ENCODE results near the gene ADAR. TPM values are rescaled to one million over a fixed set of nuclear protein-coding genes. Genes with fewer than 3 reads are reported as not detected.

ADAR gene
- total RNA-seq, 1 donor from 2014 or later: 209 TPM

DNA sequence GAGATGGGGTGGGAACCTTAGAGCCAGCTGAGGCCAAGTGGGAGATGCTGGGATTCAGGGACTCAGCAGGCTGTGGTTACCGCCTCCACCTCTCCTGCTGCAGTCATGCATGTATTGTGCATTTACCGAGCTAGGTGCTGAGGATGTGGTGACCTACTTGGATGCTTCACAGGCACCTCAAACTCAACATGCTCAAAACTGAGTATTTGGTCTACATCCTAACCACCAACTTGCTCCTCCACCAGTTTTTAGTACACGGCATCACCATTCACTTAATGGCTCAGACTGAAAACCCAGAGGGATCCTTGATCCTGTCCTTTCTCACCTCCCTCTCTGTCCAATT is 34.8 kb downstream of the ADAR start:
- DNase-seq: no peak
- ATAC-seq (ENCODE audit: low read depth): no peak
- no peaks in the 10 kb centered on the region for H3K4me1 Mint-ChIP-seq
- no peak overlapping the region for H3K27ac Mint-ChIP-seq
- intact Hi-C loops (cut with micrococcal nuclease): no loop called here
- no peaks in the 10 kb centered on the region for H3K9me3 Mint-ChIP-seq
- peaks cover 31% of the 10 kb centered on the region for H3K27me3 Mint-ChIP-seq
- H3K4me3 Mint-ChIP-seq: no peak overlapping the region
- ChIA-PET POLR2A (no interaction called here), CTCF (no interaction called here)
- TF ChIP-seq CTCF (IDR thresholded peaks at IDR 0.05): no peak
- H3K36me3 Mint-ChIP-seq (ENCODE audit: low read depth): peaks cover 1% of the 10 kb centered on the region

- Mint-ChIP-seq H3K4me1 (peaks cover under 1% of the 10 kb centered on the region), H3K27me3 (peaks cover 36% of the 10 kb centered on the region), H3K9me3 (no peaks in the 10 kb centered on the region), H3K27ac (no peak overlapping the region), H3K4me3 (no peak overlapping the region), H3K36me3 (ENCODE audit: low read depth) (no peaks in the 10 kb centered on the region)
- ChIA-PET CTCF (no interaction called here), POLR2A (interaction anchor here (0.6 kb wide), 1 partner anchor 9 kb away, joined by 4 read pairs; no protein-coding TSS in a partner anchor)
- DNase-seq (no peak), ATAC-seq (ENCODE audit: low read depth) (no peak)
- intact Hi-C loops (cut with micrococcal nuclease): no loop called here
- TF ChIP-seq CTCF (IDR thresholded peaks at IDR 0.05): no peak
Observed at GRCh38 chr1:154572468-154573167, 35.4 kb downstream of the ADAR start.

DNA sequence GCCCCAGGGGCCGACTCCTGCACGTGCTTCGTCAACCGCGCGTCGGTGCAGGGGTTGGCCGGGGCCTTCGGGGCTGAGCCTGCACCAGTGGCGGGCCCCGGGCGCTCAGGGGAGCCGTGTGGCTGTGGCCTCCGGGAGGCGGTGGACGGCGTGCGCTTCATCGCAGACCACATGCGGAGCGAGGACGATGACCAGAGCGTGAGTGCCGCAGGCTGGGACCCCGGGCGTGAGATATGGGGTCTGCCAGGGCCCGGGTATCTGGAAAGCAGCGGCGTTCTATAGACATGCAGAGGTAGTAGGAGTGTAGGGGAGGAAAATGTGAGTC is 36.1 kb downstream of the ADAR start:
- H3K27ac Mint-ChIP-seq: no peak overlapping the region

GRCh38 chr1:154571244-154571963 is 36.6 kb downstream of the ADAR start:
- H3K4me1 Mint-ChIP-seq: peaks cover 3% of the 10 kb centered on the region
- ATAC-seq (ENCODE audit: low read depth): no peak
- H3K27me3 Mint-ChIP-seq: peaks cover 46% of the 10 kb centered on the region
- no peak overlapping the region for H3K27ac Mint-ChIP-seq
- no peaks in the 10 kb centered on the region for H3K36me3 Mint-ChIP-seq (ENCODE audit: low read depth)
- no peak overlapping the region for H3K4me3 Mint-ChIP-seq
- ChIA-PET CTCF (no interaction called here), POLR2A (interaction anchor here (0.6 kb wide), 1 partner anchor 74 kb away, joined by 3 read pairs; no protein-coding TSS in a partner anchor)
- DNase-seq: no peak
- intact Hi-C loops (cut with micrococcal nuclease): no loop called here
- no peaks in the 10 kb centered on the region for H3K9me3 Mint-ChIP-seq
- TF ChIP-seq CTCF (IDR thresholded peaks at IDR 0.05): no peak

More for the DNA sequence above, 36.1 kb downstream of the ADAR start:
- Mint-ChIP-seq H3K4me3 (no peak overlapping the region), H3K36me3 (ENCODE audit: low read depth) (no peaks in the 10 kb centered on the region), H3K9me3 (no peaks in the 10 kb centered on the region), H3K27me3 (peaks cover 40% of the 10 kb centered on the region), H3K4me1 (peaks cover 3% of the 10 kb centered on the region)
- CTCF ChIA-PET: no interaction called here
- ATAC-seq (ENCODE audit: low read depth) (no peak), DNase-seq (no peak)
- POLR2A ChIA-PET: interaction anchor here (0.6 kb wide), 1 partner anchor 73 kb away, joined by 3 read pairs; no protein-coding TSS in a partner anchor
- TF ChIP-seq CTCF (IDR thresholded peaks at IDR 0.05): no peak
- intact Hi-C loops (cut with micrococcal nuclease): no loop called here

DNA sequence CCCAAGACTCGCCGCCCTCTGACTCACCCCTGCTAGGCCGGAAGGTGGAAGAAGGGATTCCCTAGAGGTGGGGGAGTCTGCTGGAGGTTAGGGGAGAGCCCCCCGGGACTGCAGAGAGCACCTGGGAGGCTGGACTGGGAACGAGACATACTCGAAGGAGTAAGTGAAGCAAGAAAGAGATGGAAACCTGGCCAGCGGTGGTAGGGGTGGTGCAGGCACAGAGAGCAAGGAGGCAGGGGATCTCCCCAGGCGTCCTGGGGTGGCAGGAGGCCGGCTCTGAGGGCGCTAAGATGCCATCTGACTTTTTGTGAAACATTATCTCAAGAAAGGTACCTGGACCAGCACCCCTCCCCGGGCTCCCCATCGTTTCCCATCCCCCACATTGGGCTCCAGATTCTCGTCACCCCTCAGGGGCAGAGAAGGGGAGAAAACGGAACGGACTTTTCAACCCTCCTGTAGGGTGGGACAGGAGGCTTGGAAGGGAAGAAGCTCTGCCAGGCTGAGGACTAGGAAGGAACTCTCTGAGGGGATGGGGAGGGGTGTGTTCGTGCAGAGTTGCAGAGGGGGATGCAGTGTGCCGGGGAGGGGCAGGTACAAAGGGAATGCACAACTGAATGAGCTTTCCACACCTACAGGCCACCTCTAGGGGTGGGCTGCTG is 39.7 kb downstream of the ADAR start:
- DNase-seq: no peak
- intact Hi-C loops (cut with micrococcal nuclease): no loop called here
- CTCF ChIA-PET: interaction anchor here (1.7 kb wide), 1 partner anchor 9 kb away, joined by 7 read pairs; no protein-coding TSS in a partner anchor
- Mint-ChIP-seq H3K4me1 (peaks cover 3% of the 10 kb centered on the region), H3K27me3 (peaks cover 50% of the 10 kb centered on the region), H3K27ac (no peak overlapping the region), H3K9me3 (no peaks in the 10 kb centered on the region), H3K36me3 (ENCODE audit: low read depth) (no peaks in the 10 kb centered on the region), H3K4me3 (no peak overlapping the region)
- no peak for ATAC-seq (ENCODE audit: low read depth)
- no peak for TF ChIP-seq CTCF (IDR thresholded peaks at IDR 0.05)
- POLR2A ChIA-PET: interaction anchor here (0.6 kb wide), 1 partner anchor 40 kb away, joined by 3 read pairs; no protein-coding TSS in a partner anchor
